ENCODE results near the gene KLHL29.

The KLHL29 gene

GRCh38 chr2:23436346-23437098, 51.5 kb downstream of the KLHL29 start:
- TF ChIP-seq REST (IDR thresholded peaks at IDR 0.05; ENCODE audit: insufficient read depth in 1 of 2, low read depth in 2 of 2, low read length in 2 of 2) (no peak), SIN3A (IDR thresholded peaks at IDR 0.05; ENCODE audit: borderline replicate concordance, insufficient read depth, low read length) (no peak), TAF1 (IDR thresholded peaks at IDR 0.05; ENCODE audit: borderline replicate concordance, insufficient read depth, low read length) (no peak), POLR2AphosphoS5 (IDR thresholded peaks at IDR 0.05; ENCODE audit: low read depth, low read length) (no peak), FOXP2 (optimal IDR thresholded peaks at IDR 0.05; ENCODE audit: borderline replicate concordance, extremely low read depth, extremely low read length, insufficient read depth) (no peak)

GRCh38 chr2:23441414-23441813, 56.4 kb downstream of the KLHL29 start:
- TF ChIP-seq TAF1 (IDR thresholded peaks at IDR 0.05; ENCODE audit: borderline replicate concordance, insufficient read depth, low read length) (no peak), FOXP2 (optimal IDR thresholded peaks at IDR 0.05; ENCODE audit: borderline replicate concordance, extremely low read depth, extremely low read length, insufficient read depth) (no peak), SIN3A (IDR thresholded peaks at IDR 0.05; ENCODE audit: borderline replicate concordance, insufficient read depth, low read length) (no peak), REST (IDR thresholded peaks at IDR 0.05; ENCODE audit: insufficient read depth in 1 of 2, low read depth in 2 of 2, low read length in 2 of 2) (no peak), POLR2AphosphoS5 (IDR thresholded peaks at IDR 0.05; ENCODE audit: low read depth, low read length) (no peak)

DNA sequence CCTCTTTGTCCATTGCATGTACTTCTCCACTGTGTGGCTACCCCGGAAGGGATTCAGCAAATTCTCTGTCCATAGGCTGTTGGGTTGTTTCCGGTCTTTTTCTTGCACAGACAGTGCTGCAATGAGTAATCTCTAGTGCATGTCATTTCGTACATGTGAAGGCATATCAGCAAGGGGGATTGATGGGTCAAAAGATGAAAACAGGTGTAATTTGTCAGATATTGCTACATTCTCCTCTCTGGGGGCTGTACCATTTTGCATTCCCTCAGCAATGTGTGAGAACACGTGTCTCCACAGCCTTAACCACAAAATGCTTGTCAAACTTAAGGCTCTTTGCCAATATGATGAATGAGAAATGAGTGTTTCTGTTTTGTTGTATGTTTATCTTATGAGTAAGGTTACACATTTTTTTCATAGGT, 60.5 kb downstream of the KLHL29 start:
- TF ChIP-seq REST (IDR thresholded peaks at IDR 0.05; ENCODE audit: insufficient read depth in 1 of 2, low read depth in 2 of 2, low read length in 2 of 2) (no peak), SIN3A (IDR thresholded peaks at IDR 0.05; ENCODE audit: borderline replicate concordance, insufficient read depth, low read length) (no peak)

GRCh38 chr2:23446916-23447315, 61.9 kb downstream of the KLHL29 start:
- TF ChIP-seq TAF1 (IDR thresholded peaks at IDR 0.05; ENCODE audit: borderline replicate concordance, insufficient read depth, low read length) (no peak), REST (IDR thresholded peaks at IDR 0.05; ENCODE audit: insufficient read depth in 1 of 2, low read depth in 2 of 2, low read length in 2 of 2) (no peak), FOXP2 (optimal IDR thresholded peaks at IDR 0.05; ENCODE audit: borderline replicate concordance, extremely low read depth, extremely low read length, insufficient read depth) (no peak), POLR2AphosphoS5 (IDR thresholded peaks at IDR 0.05; ENCODE audit: low read depth, low read length) (no peak), SIN3A (IDR thresholded peaks at IDR 0.05; ENCODE audit: borderline replicate concordance, insufficient read depth, low read length) (no peak)

DNA sequence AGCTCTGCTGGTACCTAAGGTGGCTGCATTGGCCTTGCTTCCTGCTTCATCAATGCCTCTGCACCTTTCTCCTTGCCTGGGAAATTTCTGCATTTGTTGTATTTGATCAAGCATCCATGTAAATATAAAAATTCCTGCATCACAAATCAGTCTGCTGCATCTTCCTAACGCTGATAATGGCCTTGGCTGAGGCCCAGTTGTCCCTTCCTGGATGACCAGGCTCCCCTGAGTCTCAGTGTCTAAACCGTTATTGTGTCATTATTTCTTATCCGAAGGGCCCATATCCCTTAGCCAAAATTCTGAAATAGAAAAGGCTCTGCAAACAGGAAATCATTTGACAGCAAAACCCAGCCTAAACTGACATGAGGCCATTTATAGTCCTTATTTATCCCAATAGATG, 62.4 kb downstream of the KLHL29 start:
- TF ChIP-seq POLR2AphosphoS5 (IDR thresholded peaks at IDR 0.05; ENCODE audit: low read depth, low read length) = no peak
- no peak for TF ChIP-seq TAF1 (IDR thresholded peaks at IDR 0.05; ENCODE audit: borderline replicate concordance, insufficient read depth, low read length)
- no peak for TF ChIP-seq FOXP2 (optimal IDR thresholded peaks at IDR 0.05; ENCODE audit: borderline replicate concordance, extremely low read depth, extremely low read length, insufficient read depth)
- TF ChIP-seq REST (IDR thresholded peaks at IDR 0.05; ENCODE audit: insufficient read depth in 1 of 2, low read depth in 2 of 2, low read length in 2 of 2) = no peak
- no peak for TF ChIP-seq SIN3A (IDR thresholded peaks at IDR 0.05; ENCODE audit: borderline replicate concordance, insufficient read depth, low read length)
